ENCODE results near the gene DOLPP1. TPM values are rescaled to one million over a fixed set of nuclear protein-coding genes. Genes with fewer than 3 reads are reported as not detected.

DOLPP1 gene, protein sequence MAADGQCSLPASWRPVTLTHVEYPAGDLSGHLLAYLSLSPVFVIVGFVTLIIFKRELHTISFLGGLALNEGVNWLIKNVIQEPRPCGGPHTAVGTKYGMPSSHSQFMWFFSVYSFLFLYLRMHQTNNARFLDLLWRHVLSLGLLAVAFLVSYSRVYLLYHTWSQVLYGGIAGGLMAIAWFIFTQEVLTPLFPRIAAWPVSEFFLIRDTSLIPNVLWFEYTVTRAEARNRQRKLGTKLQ
- total RNA-seq (2021), result 30.2 and 30.4 TPM in 2 replicates
- percentile 63 among the genes with signal in this experiment for Bru-seq, nascent RNA
- BruChase-seq, experiment 1, labeled RNA remaining after a 2-hour chase, result percentile 77 among the genes with signal in this experiment
- BruChase-seq, experiment 2, labeled RNA remaining after a 6-hour chase, result percentile 78 among the genes with signal in this experiment
- long read RNA-seq, transcript DOLPP1-202 (8 exons, 2,177 nt), result major isoform, 67 of 85 reads
- long read RNA-seq, partial matches to known transcripts, result 6 of 85 reads
- long read RNA-seq, other reads (novel, unspliced or antisense), result 11 of 85 reads

GRCh38 chr9:129080601-129081387 is at the start of gene DOLPP1:
TSS of gene DOLPP1 (plus strand) at chr9:129081111. CDS start at chr9:129081132, 21 bp downstream.
- peaks cover 8% of the 10 kb centered on the region for H3K36me3 ChIP-seq (ENCODE audit: insufficient read depth, low read length, poor library complexity, severe bottlenecking)
- peak; percentile 100 for DNase-seq (ENCODE audit: low spot score)
- intact Hi-C loops (cut with micrococcal nuclease; ENCODE audit: unreplicated experiment), result loop anchor here (2.0 kb wide), 1 partner anchor 30 kb away; the partner anchor contains the start of genes CRAT and PTPA
- H3K4me3 ChIP-seq (ENCODE audit: low read depth, low read length, poor library complexity, severe bottlenecking), result peak within 1 kb of the TSS; percentile 82
- BruUV-seq (replicated peaks), result no TSS peak
- no peaks in the 10 kb centered on the region for H3K27me3 ChIP-seq (replicated peaks; ENCODE audit: insufficient read depth, low read depth, low read length, poor library complexity)
- H3K27ac ChIP-seq (ENCODE audit: low read depth, low read length, poor library complexity, severe bottlenecking), result peak within 1 kb of the TSS; percentile 83
- peaks cover 15% of the 10 kb centered on the region for H3K4me1 ChIP-seq (ENCODE audit: insufficient read depth, low read length, poor library complexity, severe bottlenecking)
- no peaks in the 10 kb centered on the region for H3K9me3 ChIP-seq (ENCODE audit: low read depth, low read length, poor library complexity, severe bottlenecking)
- TF ChIP-seq EZH2 (IDR thresholded peaks at IDR 0.05; ENCODE audit: borderline replicate concordance, low read depth, low read length, poor library complexity, severe bottlenecking), result no peak
- TF ChIP-seq CTCF (conservative IDR thresholded peaks at IDR 0.05; ENCODE audit: low read depth, low read length), result no peak
- ChIA-PET CTCF (interaction anchor here (0.7 to 0.9 kb wide), 2 partner anchors 42 to 53 kb away, joined by 3 to 10 read pairs; partner anchors contain the start of gene SH3GLB2), POLR2A (ENCODE audit: low non-redundant PET) (no interaction called here)

- no peaks in the 10 kb centered on the region for H3K27me3 ChIP-seq (replicated peaks; ENCODE audit: insufficient read depth, low read depth, low read length, poor library complexity)
- no TSS peak for BruUV-seq (replicated peaks)
- no peak for DNase-seq (ENCODE audit: low spot score)
- ChIA-PET POLR2A (ENCODE audit: low non-redundant PET) (interaction anchor here (0.6 to 0.7 kb wide), 2 partner anchors 24 to 70 kb away, joined by 6 to 7 read pairs; no protein-coding TSS in a partner anchor), CTCF (no interaction called here)
- H3K9me3 ChIP-seq (ENCODE audit: low read depth, low read length, poor library complexity, severe bottlenecking), result no peaks in the 10 kb centered on the region
- intact Hi-C loops (cut with micrococcal nuclease; ENCODE audit: unreplicated experiment), result no loop called here
- no peaks in the 10 kb centered on the region for H3K36me3 ChIP-seq (ENCODE audit: insufficient read depth, low read length, poor library complexity, severe bottlenecking)
- H3K4me1 ChIP-seq (ENCODE audit: insufficient read depth, low read length, poor library complexity, severe bottlenecking), result peaks cover 11% of the 10 kb centered on the region
- no peak overlapping the region for H3K4me3 ChIP-seq (ENCODE audit: low read depth, low read length, poor library complexity, severe bottlenecking)
- no peak for TF ChIP-seq CTCF (conservative IDR thresholded peaks at IDR 0.05; ENCODE audit: low read depth, low read length)
- TF ChIP-seq EZH2 (IDR thresholded peaks at IDR 0.05; ENCODE audit: borderline replicate concordance, low read depth, low read length, poor library complexity, severe bottlenecking), result no peak
- H3K27ac ChIP-seq (ENCODE audit: low read depth, low read length, poor library complexity, severe bottlenecking), result no peak overlapping the region
These were observed 49.4 kb upstream of the DOLPP1 start for GRCh38 chr9:129031514-129031913.

- no peaks in the 10 kb centered on the region for H3K36me3 ChIP-seq (ENCODE audit: insufficient read depth, low read length, poor library complexity, severe bottlenecking)
- CTCF ChIA-PET, result no interaction called here
These were observed 48.3 kb upstream of the DOLPP1 start for GRCh38 chr9:129032541-129033159.

More at GRCh38 chr9:129032541-129033159, 48.3 kb upstream of the DOLPP1 start:
- Histone ChIP-seq H3K4me1 (ENCODE audit: insufficient read depth, low read length, poor library complexity, severe bottlenecking) (peaks cover 4% of the 10 kb centered on the region), H3K27ac (ENCODE audit: low read depth, low read length, poor library complexity, severe bottlenecking) (no peak overlapping the region), H3K9me3 (ENCODE audit: low read depth, low read length, poor library complexity, severe bottlenecking) (no peaks in the 10 kb centered on the region), H3K4me3 (ENCODE audit: low read depth, low read length, poor library complexity, severe bottlenecking) (no peak overlapping the region), H3K27me3 (replicated peaks; ENCODE audit: insufficient read depth, low read depth, low read length, poor library complexity) (no peaks in the 10 kb centered on the region)
- no peak for DNase-seq (ENCODE audit: low spot score)
- TF ChIP-seq CTCF (conservative IDR thresholded peaks at IDR 0.05; ENCODE audit: low read depth, low read length), result no peak
- no peak for TF ChIP-seq EZH2 (IDR thresholded peaks at IDR 0.05; ENCODE audit: borderline replicate concordance, low read depth, low read length, poor library complexity, severe bottlenecking)
- no TSS peak for BruUV-seq (replicated peaks)
- POLR2A ChIA-PET (ENCODE audit: low non-redundant PET), result no interaction called here
- intact Hi-C loops (cut with micrococcal nuclease; ENCODE audit: unreplicated experiment), result no loop called here
